HEK293T (cell line): ENCODE data around the gene UBE3B.

ENCODE experiments used
- CTCF ChIA-PET: fragments of 350-600 bp; formaldehyde crosslinking; extraction: SDS; loops from one replicate; lab custom pipeline; 2021; ENCODE audit warnings: antibody characterized with exemption, inconsistent platforms; lab: Yijun Ruan, JAX
- POLR2A ChIA-PET: fragments of 350-600 bp; formaldehyde crosslinking; extraction: SDS; loops from one replicate; lab custom pipeline; 2020; ENCODE audit warnings: antibody characterized with exemption, inconsistent platforms; lab: Yijun Ruan, JAX
- DNase-seq: peaks from one replicate; pipeline ENCODE4 v3.0.0; 2012; ENCODE audit warnings: mixed read lengths; ENCODE audit errors: extremely low spot score
- ARNT ChIP-seq: fragments of 450-650 bp; IDR thresholded peaks from 2 replicates; pipeline ENCODE4 v1.6.1; 2017; ENCODE audit warnings: mild to moderate bottlenecking
- BHLHE40 ChIP-seq: fragments of 450-650 bp; IDR thresholded peaks from 2 replicates; pipeline ENCODE4 v1.6.1; 2016; ENCODE audit warnings: mild to moderate bottlenecking, moderate library complexity, borderline replicate concordance
- CTBP1 ChIP-seq: fragments of 450-650 bp; IDR thresholded peaks from 2 replicates; pipeline ENCODE4 v1.6.1; 2016; ENCODE audit warnings: borderline replicate concordance
- ELF4 ChIP-seq: fragments of 450-650 bp; IDR thresholded peaks from 2 replicates; pipeline ENCODE4 v1.6.1; 2017; ENCODE audit warnings: antibody characterized with exemption
- FOXA1 ChIP-seq: fragments of 450-650 bp; IDR thresholded peaks from 2 replicates; pipeline ENCODE4 v1.6.1; 2016; ENCODE audit warnings: mild to moderate bottlenecking
- FOXK2 ChIP-seq: fragments of 450-650 bp; IDR thresholded peaks from 2 replicates; pipeline ENCODE4 v1.6.1; 2016; ENCODE audit warnings: mild to moderate bottlenecking
- FOXM1 ChIP-seq: fragments of 450-650 bp; IDR thresholded peaks from 2 replicates; pipeline ENCODE4 v1.6.1; 2017; ENCODE audit warnings: mild to moderate bottlenecking, borderline replicate concordance
- HDGF ChIP-seq: fragments of 450-650 bp; IDR thresholded peaks from 2 replicates; pipeline ENCODE4 v1.6.1; 2017; ENCODE audit warnings: antibody characterized with exemption, borderline replicate concordance
- L3MBTL2 ChIP-seq: fragments of 450-650 bp; conservative IDR thresholded peaks from 2 replicates; pipeline ENCODE4 v1.6.1; 2016; ENCODE audit warnings: mild to moderate bottlenecking
- LEF1 ChIP-seq: fragments of 450-650 bp; IDR thresholded peaks from 2 replicates; pipeline ENCODE4 v1.6.1; 2017; ENCODE audit warnings: mild to moderate bottlenecking, borderline replicate concordance
- NFRKB ChIP-seq: fragments of 450-650 bp; IDR thresholded peaks from 2 replicates; pipeline ENCODE4 v1.6.1; 2016; ENCODE audit warnings: mild to moderate bottlenecking, moderate library complexity
- PKNOX1 ChIP-seq: fragments of 450-650 bp; IDR thresholded peaks from 2 replicates; pipeline ENCODE4 v1.6.1; 2016
- SP1 ChIP-seq: fragments of 450-650 bp; IDR thresholded peaks from 2 replicates; pipeline ENCODE4 v1.6.1; 2017
- SUZ12 ChIP-seq: fragments of 450-650 bp; IDR thresholded peaks from 2 replicates; pipeline ENCODE4 v1.6.1; 2016; ENCODE audit warnings: mild to moderate bottlenecking
- TARDBP ChIP-seq: fragments of 450-650 bp; IDR thresholded peaks from 2 replicates; pipeline ENCODE4 v1.6.1; 2016
- ZNF384 ChIP-seq: fragments of 450-650 bp; IDR thresholded peaks from 2 replicates; pipeline ENCODE4 v1.6.1; 2016

UBE3B gene

DNA sequence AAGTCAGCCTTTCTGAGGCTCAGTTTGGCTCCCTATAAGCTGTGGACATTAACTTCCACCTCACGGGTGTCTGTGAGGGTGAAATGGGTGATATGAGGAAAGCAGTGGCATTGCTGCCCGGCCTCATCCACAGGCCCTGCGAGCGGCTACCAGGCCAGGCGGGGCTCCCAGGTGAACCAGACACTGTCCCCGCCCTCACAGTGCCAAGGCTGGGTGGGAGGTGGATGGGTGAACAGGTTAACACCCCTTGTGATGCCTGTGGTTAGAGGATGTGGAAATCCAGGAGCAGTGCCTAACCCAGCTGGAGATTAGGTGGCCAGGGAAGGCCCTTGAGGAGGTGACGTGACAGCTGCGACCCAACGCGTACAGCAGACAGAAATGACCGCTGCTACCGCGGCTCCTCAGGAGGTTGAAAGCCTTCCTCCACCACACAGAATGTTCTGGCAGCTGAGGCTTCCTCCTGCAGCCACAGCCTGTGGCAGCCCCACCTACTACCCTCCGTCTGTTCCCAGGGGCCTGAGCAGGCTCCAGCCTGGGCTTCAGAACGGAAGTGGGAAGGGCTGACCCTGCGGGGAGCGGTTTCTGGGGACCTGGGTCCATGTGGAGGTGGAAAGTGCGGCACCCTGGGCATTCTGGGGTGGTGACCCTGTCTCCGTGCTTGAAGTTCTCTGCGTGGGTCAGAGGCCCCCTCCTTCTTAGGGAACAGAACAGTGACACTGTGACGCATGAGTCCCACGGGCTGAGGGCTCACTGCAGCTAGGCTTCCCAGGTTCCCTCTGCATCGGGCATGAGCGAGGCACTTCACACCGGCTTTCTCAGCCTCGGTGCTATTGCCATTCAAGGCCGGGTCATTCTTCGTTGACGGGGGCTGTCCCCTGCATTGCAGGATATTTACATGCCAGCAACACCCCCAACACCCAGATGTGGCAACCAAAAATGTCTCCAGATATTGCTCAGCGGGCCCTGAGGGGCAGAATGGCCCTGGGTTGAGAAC lies 86.2 kb downstream of the UBE3B start:
- ChIA-PET POLR2A (interaction anchor here (1.6 kb wide), 1 partner anchor 11 kb away, joined by 6 read pairs; the partner anchor contains the start of genes MMAB and MVK), CTCF (no interaction called here)
- TF ChIP-seq SUZ12: no peak
- no peak for TF ChIP-seq CTBP1
- no peak for TF ChIP-seq FOXA1
- TF ChIP-seq HDGF: no peak
- TF ChIP-seq BHLHE40: no peak
- TF ChIP-seq ELF4: no peak
- no peak for TF ChIP-seq SP1
- TF ChIP-seq FOXK2: no peak
- no peak for TF ChIP-seq ZNF384
- TF ChIP-seq L3MBTL2: no peak
- no peak for TF ChIP-seq ARNT
- no peak for TF ChIP-seq TARDBP
- no peak for TF ChIP-seq FOXM1
- no peak for TF ChIP-seq NFRKB
- TF ChIP-seq PKNOX1: no peak
- TF ChIP-seq LEF1: no peak
- DNase-seq: no peak

- TF ChIP-seq L3MBTL2 (no peak), BHLHE40 (no peak), SUZ12 (no peak), CTBP1 (no peak), ZNF384 (no peak), ARNT (no peak), HDGF (no peak), FOXA1 (no peak), FOXK2 (no peak), LEF1 (no peak), NFRKB (no peak), FOXM1 (no peak), SP1 (no peak), PKNOX1 (no peak), ELF4 (no peak), TARDBP (no peak)
- DNase-seq: no peak
- ChIA-PET CTCF (no interaction called here), POLR2A (no interaction called here)
Measured at GRCh38 chr12:109566424-109566823, 89.0 kb downstream of the UBE3B start.

DNA sequence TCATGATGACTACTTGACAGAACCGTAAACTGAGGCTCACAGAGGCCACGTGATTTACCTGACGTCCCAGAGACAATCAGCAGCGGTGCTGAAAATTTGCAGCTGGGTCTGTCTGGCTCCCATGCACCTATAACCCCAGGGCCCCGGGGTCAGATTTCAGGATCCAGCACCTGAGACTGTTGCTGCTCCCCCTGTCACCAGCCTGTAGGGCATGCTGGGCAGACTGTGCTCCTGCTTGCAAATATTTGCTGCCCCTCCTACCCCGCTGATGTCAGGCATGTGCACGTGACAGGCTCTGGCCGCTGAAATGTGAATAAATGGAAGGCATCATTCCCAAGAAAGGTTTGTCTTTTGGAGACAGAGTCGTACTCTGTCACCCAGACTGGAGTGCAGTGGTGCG lies 89.9 kb downstream of the UBE3B start:
- POLR2A ChIA-PET: no interaction called here
- DNase-seq: no peak
- CTCF ChIA-PET: no interaction called here
- TF ChIP-seq L3MBTL2 (no peak), BHLHE40 (no peak)

DNA sequence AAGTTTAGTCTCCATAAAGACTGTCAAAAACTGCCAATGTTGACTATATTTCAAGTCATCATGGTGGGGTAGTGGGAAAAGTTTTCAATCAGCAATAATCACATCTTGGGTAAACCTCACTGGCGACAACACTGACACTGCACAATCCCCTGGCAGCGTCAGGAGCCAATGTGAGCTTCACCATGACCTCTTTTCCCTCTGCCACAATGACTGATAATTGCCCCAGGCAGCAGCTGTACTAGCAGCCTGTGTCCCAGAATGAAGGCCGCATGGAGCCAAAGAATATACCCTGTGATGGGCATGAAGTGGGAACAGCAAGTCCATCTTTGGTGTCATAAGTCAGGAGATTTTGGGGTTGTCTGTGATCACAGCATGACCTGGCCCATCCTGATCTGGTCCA lies 90.5 kb downstream of the UBE3B start:
- DNase-seq: no peak
- TF ChIP-seq LEF1 (no peak), L3MBTL2 (no peak)
- ChIA-PET CTCF (no interaction called here), POLR2A (no interaction called here)

- no peak for DNase-seq
- ChIA-PET POLR2A (no interaction called here), CTCF (no interaction called here)
- TF ChIP-seq FOXM1 (no peak), ARNT (no peak), LEF1 (no peak), TARDBP (no peak), SP1 (no peak), FOXA1 (no peak), BHLHE40 (no peak), CTBP1 (no peak), FOXK2 (no peak), L3MBTL2 (no peak), HDGF (no peak), NFRKB (no peak), ZNF384 (no peak), ELF4 (no peak), PKNOX1 (no peak), SUZ12 (no peak)
Measured at GRCh38 chr12:109568486-109568885, 91.1 kb downstream of the UBE3B start.

- POLR2A ChIA-PET: interaction anchor here (0.6 kb wide), 1 partner anchor 15 kb away, joined by 3 read pairs; no protein-coding TSS in a partner anchor
- TF ChIP-seq SUZ12 (no peak), SP1 (no peak), L3MBTL2 (no peak), FOXM1 (no peak), FOXA1 (no peak), BHLHE40 (no peak), ARNT (no peak), CTBP1 (no peak), ELF4 (no peak), TARDBP (no peak), LEF1 (no peak), NFRKB (no peak), FOXK2 (no peak), ZNF384 (no peak), PKNOX1 (no peak), HDGF (no peak)
- CTCF ChIA-PET: interaction anchor here (0.6 to 0.7 kb wide), 2 partner anchors 24 to 203 kb away, joined by 3 read pairs; no protein-coding TSS in a partner anchor
Measured at GRCh38 chr12:109571773-109572505, 94.5 kb downstream of the UBE3B start.

More at GRCh38 chr12:109571773-109572505, 94.5 kb downstream of the UBE3B start:
- DNase-seq: no peak
